GM11168 (cell line): ENCODE measurements around the gene GPX8.

Experiments used
- in situ Hi-C: fragments of 300-500 bp; cut with MboI; formaldehyde crosslinking; loops from one replicate; pipeline ENCODE4 v1.12.0; 2022; ENCODE audit warnings: low sequenced_read_pairs; ENCODE audit not compliant: unreplicated experiment

The GPX8 gene

GRCh38 chr5:55172051-55172899 lies 12.3 kb downstream of the GPX8 start:
- in situ Hi-C loops: no loop called here

DNA sequence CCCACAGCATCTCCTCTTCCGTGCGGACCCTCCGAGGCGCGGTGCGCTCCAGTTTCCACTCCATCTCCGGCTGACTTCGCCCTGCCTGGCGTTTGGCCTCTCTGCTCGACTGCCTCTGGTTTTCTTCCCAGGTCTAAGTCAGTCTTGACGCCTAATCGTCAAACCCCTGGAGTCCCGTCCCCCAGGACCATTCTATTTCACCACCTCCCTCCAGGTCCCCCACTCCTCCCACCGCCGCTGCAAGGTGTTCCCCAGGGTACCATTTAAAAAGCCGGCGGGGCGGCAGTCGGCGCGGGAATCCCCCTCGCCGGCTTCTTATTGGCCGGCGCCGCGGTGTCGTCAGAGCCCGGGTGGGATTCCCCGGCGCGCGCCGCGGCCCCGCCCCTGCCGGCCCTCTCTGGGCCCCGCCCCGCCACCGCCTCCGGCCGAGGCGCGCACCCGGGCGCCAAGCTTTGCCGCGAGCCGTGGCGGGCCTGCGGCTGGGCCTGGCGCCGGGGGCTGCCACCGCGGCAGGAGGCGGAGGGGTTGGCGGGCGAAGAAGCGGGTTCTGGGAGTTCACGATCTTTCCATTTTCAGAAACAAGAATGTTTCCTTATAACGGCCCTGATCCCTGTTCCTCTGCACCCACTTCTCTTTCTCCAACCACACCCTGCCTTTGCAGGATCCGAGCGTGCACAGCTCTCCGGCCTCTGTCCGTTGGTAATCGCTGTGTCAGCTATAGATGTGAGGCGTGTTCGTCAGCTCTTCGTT lies 13.1 kb downstream of the GPX8 start, which contains the start of gene CDC20B:
Gene CDC20B, minus strand, starts transcription at position 241 of the 750 bp plus-strand sequence. Its CDS starts 177 bp downstream, at position 64.
- in situ Hi-C loops: no loop called here

GRCh38 chr5:55173687-55174230 lies 13.8 kb downstream of the GPX8 start:
- in situ Hi-C loops: no loop called here

- in situ Hi-C loops: no loop called here
These were observed 15.8 kb downstream of the GPX8 start for GRCh38 chr5:55175781-55176175.

GRCh38 chr5:55176176-55176818 lies 16.3 kb downstream of the GPX8 start:
- in situ Hi-C loops: no loop called here

DNA sequence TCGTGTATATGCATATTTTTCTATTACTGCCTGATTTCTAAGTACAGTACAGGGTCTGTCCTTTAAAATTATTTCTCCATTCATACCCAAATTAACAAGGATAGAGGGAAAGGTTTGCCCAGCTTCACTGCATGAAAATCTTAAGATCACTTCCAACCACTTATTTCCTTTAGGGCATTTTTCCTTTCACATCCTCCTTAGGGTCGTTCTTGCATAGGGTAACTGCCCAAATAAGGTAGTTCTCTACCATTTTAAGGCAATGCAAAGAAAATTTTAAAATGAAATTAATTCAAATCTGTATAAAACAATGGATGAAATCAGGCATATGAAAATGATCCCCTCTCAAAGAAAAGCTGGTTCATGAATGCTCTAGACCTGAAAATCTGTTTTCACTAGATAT lies 17.1 kb downstream of the GPX8 start:
- in situ Hi-C loops: no loop called here

GRCh38 chr5:55180016-55180415 lies 20.0 kb downstream of the GPX8 start:
- in situ Hi-C loops: no loop called here

GRCh38 chr5:55187370-55187769 lies 27.4 kb downstream of the GPX8 start:
- in situ Hi-C loops: no loop called here

- in situ Hi-C loops: no loop called here
These were observed 28.9 kb downstream of the GPX8 start for GRCh38 chr5:55188656-55189540.

DNA sequence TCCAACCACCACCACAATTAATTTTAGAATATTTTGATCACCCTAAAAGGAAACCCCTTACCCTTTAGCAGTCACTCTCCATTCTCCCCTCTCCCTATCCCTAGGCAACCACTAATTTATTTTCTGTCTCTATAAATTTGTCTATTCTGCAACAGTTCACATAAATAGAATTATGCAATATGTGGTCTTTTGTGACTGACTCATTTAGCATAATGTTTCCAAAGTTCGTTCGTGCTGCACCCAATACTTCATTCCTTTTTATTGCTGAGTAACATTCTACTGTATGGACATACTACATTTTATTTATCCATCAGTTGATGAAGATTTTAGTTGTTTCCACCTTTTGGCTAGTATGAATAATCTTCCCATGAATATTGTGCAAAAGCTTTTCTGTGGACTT lies 31.2 kb downstream of the GPX8 start:
- in situ Hi-C loops: no loop called here

- in situ Hi-C loops: no loop called here
These were observed 45.0 kb downstream of the GPX8 start for GRCh38 chr5:55205001-55205400.

DNA sequence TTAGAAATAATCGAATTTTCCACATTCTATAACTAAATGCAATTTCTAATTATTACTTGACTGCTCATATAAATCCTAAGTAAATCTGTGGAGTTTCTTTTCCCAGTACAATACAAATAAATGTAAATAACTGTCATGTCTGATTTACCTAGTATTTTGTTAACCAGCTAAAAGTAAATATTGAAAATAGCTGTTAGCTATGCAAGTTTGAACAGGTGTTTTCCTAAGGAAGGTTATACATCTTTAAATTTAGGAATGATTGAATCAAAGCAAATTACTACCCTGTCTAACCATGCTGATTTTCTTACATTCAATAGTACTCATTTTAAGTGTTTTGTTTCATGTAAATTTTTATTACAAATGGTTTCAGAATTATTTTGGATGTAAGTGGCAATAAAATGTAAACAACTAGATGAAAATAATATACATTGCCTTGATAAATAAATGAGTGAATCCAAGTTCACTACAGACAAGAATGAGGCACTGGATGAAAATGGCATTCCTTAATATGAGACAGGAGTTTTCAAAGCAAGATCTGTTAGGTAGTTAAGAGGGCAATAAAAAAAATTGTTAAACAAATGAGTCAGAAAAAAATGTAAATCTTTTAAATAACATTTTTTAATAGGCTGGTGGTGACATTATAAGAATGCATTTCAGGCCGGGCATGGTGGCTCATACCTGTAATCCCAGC lies 51.4 kb downstream of the GPX8 start:
- in situ Hi-C loops: no loop called here
